ENCODE measurements around the gene MYH6.
"Not testable (repeated sequence)": the region's sequence is repeated elsewhere in the genome, so short reads cannot be mapped to it uniquely, and the experiment has no call there.

The MYH6 gene

GRCh38 chr14:23435543-23436326, 27.7 kb upstream of the MYH6 start, which contains the start of gene MYH7:
TSS of gene MYH7 (minus strand) at chr14:23435660. CDS start at chr14:23433732, 1,928 bp downstream.
- DNase-seq: no peak

- DNase-seq: no peak
These were observed 26.6 kb upstream of the MYH6 start for GRCh38 chr14:23434488-23435222.

GRCh38 chr14:23433457-23433856, 25.4 kb upstream of the MYH6 start:
- DNase-seq: no peak

- no peak for DNase-seq
These were observed 24.9 kb upstream of the MYH6 start for GRCh38 chr14:23432946-23433345.

- no peak for DNase-seq
These were observed 24.2 kb upstream of the MYH6 start for GRCh38 chr14:23432102-23432925.

- no peak for DNase-seq
These were observed 23.4 kb upstream of the MYH6 start for GRCh38 chr14:23431486-23431885.

- no peak for DNase-seq
These were observed 22.6 kb upstream of the MYH6 start for GRCh38 chr14:23430723-23431085.

- DNase-seq: no peak
These were observed 22.1 kb upstream of the MYH6 start for GRCh38 chr14:23430016-23430722.

GRCh38 chr14:23428686-23429495, 20.8 kb upstream of the MYH6 start:
- no peak for DNase-seq

GRCh38 chr14:23425798-23426197, 17.7 kb upstream of the MYH6 start:
- not testable (repeated sequence) for DNase-seq

- DNase-seq: no peak
These were observed 17.1 kb upstream of the MYH6 start for GRCh38 chr14:23425169-23425568.

GRCh38 chr14:23423657-23424056, 15.6 kb upstream of the MYH6 start:
- no peak for DNase-seq

- no peak for DNase-seq
These were observed 13.5 kb upstream of the MYH6 start for GRCh38 chr14:23421594-23421993.

- DNase-seq: not testable (repeated sequence)
These were observed 11.6 kb upstream of the MYH6 start for GRCh38 chr14:23419646-23420045.

GRCh38 chr14:23418021-23418420, 9.9 kb upstream of the MYH6 start:
- no peak for DNase-seq

- DNase-seq: not testable (repeated sequence)
These were observed 9.2 kb upstream of the MYH6 start for GRCh38 chr14:23417269-23417668.

- DNase-seq: no peak
These were observed 8.7 kb upstream of the MYH6 start for GRCh38 chr14:23416801-23417200.

GRCh38 chr14:23415821-23416778, 8.0 kb upstream of the MYH6 start:
- no peak for DNase-seq

GRCh38 chr14:23414906-23415820, 7.1 kb upstream of the MYH6 start:
- DNase-seq: no peak
